HG03520 (cell line): Measurements from ENCODE around the gene PLEKHA7.

Experiments used
- ATAC-seq: cut with Tn5 transposase; IDR thresholded peaks from one replicate; pipeline ENCODE4 v1.9.1; 2021; ENCODE audit warnings: mild to moderate bottlenecking, moderate library complexity; ENCODE audit not compliant: unreplicated experiment

PLEKHA7 gene

DNA sequence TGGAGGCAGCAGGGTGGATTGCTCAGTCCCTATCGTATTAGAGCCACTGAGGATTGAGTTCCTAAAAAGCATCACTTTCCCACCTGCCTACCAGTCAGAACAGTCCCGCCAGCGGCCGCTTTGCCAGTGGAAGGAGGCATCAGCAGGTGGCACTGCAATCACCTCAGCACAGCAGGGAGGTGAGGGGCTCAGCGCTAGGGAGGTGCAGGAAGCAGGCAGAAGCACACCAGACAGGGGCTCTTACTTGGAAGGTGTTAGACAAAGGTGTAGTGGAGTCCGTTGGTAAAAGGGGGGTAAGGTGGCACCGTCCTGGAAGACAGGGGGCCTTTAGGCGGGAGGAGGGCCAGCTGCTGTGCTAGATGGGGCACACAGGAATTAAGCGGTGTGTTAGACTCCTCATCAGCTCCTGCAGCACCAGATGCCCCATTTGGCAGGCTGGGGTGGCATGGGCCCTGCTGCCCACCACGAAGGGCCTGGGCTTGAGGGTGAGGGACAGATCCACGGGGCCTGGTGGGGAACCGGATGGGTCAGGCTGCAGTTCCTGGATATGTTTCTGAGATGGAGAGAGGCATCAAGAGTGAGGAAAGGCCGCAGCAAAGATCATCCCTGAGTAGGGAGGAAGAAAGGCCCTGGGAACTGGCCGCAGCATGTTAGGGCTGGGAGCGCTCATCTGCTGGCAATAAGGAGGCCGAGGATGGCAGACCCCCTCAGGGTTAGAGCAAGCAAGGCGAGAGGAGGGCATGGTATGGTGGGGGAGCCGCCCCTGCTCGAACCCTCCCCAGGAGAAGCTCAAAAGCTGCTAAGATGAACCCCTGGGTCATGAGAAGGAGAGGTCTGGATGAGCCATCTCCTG lies 233.3 kb downstream of the PLEKHA7 start:
- ATAC-seq: no peak

DNA sequence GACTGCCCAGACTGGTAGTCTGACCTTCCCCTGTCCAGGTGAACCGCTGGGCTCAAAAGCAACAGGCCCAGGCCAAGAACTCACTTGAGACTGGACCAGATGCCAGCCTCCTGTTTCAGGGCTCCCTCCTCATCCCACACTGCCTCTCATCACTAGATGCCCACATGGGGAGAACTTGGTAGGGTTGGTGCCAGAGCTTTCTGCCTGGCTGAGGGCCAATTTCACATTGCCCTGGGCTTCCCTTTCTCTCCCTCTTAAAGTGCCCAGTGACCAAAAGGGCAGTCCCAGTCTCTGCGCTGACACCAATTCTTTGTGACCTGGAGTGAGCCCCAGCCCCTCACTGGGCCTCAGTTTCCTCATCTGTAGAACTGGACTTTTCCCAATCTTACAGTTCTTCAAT lies 234.1 kb downstream of the PLEKHA7 start:
- no peak for ATAC-seq

DNA sequence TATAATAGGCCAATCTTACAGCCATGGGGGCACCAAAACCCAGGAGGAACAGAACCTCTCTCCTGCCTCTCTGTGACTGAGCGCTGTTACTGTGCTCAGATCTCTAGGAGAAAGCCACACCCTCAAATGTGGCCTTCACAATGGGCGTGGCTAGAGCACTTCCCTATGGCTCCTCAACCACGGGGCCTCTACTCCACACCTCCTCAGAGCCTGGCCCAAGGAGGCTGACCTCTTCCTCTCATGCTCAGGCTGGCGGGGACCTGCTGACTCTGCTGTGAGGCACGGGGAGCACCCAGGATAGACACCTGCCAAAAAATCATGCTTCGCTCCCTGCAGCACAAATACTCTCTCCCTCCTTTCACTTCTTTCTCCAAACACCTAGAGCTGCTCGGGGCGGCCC lies 234.8 kb downstream of the PLEKHA7 start:
- no peak for ATAC-seq

DNA sequence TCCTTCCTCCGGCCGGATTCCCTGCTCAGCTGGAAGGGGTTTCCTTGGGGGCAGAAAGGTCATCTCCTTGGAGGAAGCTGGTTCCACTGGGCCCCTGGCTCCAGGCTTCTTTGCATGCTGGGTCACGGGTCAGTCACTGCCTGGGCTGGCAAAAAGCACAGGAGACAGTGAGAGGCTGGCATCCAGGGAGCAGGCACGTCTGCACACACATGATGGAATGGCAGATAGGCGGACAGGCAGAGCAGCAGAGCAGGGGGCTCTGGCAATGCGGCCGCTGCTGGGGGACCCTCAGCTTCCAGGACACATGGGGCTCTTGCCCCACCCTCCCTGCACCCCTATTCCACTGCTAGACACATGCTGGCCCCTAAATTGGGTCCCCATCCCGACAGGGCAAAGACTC lies 235.3 kb downstream of the PLEKHA7 start:
- ATAC-seq: no peak

DNA sequence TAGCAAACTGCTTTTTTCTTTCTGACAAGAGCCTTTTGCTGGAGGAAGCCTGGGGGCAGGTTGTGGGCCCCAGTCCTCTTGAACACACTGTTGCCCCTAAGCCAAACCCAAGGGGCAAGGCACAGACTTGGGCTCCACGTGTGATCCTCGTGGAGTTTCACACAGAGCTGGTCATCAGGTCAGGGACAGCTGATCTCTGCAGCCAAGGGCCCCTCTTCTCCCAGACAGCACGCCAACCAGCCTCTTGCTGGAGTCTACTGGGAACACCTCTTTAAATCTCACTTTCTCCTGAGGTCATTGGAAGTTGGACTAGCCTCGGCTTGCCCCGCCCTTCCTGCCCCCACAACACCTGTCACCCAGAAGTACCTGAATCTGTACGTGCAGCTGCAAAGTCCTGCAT lies 235.9 kb downstream of the PLEKHA7 start:
- ATAC-seq: no peak

DNA sequence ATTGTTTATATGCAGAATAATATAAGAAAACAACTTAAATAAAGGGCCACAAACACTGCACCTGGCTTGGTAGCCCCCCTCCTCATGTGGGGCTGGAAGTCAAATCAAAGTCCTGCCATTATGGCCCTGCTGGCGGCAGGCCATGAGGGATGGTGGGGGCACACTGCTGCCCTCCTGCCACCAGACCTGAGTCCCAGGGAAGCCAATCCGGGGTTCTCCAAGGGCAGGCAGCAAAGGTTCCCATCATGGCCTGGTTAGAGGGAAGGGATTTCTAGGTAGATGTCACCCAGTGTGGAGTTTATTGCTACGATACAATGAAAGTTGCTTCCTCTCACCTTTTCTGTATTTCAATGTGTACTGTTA lies 236.6 kb downstream of the PLEKHA7 start:
- no peak for ATAC-seq

DNA sequence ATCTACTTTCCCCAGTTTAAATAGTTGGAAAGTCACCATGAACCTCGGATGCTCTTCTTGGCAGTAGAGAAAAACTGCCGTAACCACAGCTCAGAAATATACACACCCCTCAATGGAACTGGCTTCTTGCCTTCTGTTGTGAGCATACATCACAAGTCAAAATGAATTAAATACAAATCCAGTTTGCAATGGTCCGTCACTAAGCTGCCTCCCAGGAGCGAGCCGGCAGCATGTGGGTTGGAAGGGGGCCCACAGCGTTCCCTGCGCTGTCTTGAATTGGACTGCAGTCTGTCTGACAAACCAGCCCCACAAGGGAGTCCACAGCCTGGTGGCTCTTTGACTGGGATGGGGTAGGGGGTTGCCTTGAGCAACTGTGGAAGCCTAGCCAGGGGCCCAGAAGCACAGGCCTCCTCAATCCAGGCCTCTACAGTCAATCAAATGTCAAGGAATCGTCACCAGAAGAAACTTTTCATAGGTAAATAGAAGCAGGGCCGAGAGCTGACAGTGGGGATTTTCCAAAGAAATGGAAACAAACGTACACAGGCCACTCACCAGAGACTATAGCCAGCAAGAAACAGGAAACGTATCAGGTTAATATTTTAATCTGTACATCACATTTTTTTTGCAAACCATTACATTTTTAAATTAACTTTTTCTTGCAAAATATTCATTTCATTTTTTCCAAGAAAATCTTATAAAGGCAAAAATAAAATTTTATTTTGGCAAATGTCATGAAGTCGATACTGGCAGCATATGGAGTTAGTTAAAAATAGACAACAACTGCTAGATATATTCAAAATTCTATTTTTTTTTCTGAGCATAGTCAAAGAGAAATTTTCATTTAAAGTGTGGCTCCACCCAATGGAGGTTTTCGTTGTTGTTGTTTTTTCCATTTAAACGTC lies 237.3 kb downstream of the PLEKHA7 start:
- ATAC-seq: no peak

DNA sequence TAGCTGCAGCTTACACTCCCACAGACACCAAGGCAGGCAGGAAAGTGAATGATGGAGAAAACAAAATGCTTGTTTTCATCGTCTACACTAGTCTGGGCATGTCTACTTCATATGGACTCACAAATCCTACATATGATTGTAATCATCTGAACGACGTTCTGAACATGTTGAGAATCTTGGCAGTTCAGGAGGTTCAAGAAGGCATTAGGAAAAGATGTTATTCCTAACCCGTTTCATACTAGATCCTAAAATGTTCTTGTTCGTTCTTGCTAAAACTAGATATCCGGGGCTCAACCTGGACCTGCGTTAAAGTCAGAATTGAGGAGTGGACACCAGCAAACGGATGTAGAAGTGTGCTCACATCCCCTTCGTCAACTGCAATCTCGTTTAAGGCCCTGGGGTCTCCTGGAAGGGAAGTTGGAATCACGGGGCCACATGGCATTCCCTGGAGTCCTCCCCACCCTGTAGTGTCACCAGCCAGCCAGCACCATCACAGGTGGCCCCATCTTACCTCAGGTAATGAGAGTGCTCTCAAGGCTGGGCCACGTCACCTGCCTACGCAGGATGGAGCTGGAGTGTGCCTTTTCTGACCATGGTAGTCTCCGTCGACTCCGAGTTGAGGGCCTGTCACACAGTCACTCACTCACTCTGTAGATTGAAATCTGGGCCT lies 238.5 kb downstream of the PLEKHA7 start:
- ATAC-seq: no peak

DNA sequence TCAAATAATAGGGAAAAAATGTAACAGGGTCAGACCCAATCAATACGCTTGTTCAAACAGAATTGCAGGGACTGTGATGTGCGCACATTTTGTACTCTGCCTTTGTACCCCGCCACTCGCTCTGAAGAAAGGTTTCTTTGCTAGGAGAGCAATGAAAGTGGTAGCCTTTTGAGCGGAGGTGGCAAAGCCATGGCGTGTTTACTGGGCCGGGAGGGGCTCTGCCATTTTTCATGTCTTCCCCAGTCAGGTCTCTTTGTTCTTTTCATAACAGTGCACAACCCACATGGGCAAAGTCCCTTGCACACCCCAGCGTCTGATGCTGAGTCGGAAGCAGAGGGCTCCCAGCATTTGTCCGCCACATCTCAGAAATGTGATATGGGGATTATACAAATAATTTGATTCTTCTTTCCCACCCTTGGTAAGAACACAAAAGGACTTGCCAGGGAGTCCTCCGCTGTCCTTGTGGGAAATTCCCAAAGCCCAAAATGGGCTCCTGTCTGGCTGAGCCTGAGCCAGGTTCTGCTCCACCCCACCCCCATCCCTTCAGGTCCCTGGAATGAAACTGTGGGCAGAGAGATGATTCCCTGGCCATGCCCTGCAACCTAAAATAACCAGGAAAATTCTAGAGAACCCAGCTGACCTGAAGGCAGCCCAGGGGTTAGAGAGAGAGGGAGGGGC lies 239.1 kb downstream of the PLEKHA7 start:
- ATAC-seq: no peak

DNA sequence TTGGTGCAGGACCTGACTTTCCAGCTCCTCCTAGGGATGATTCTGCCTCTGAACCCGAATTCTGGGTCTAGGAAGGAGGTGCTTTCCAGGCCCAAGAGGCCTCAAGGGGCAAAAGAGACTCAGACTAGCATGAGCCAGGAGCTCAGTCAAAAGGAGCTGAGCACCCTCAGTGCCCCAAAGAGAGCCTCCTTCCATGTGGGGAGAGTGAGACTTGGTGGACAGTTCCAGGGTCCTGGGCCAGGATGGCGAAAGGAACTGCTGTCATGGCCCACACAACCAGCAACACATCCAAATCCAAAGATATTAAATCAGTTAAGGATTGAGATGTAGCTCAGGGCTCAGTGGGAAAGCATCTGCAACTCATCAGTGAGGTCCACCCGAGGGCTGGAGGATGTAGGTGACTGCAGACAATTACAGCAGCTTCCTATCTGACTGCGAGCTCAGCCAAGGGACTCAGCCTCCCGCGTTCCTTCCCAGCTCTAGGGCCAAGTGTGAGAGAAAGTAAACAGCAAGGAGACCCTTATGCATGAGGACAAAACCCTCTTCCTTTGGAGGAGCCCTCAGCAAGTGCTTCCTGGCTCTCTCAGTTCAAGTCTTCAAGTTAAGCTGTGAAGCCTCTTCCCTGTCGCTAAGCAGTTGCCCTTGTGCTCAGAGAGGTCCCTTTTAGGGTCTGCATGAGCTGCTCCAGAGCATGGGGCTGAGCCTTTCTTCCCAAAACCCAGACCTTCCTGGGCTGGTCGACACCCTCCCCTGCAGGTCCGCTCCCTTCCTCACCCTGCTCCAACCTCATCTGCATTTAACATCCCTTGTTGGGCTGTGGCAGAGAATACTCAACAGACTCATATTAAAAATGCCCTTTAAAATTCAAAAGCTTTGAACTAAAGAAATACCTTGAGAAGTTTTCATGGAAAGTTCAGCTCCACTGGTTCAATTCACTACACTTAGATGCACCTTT lies 240.0 kb downstream of the PLEKHA7 start:
- ATAC-seq: no peak

DNA sequence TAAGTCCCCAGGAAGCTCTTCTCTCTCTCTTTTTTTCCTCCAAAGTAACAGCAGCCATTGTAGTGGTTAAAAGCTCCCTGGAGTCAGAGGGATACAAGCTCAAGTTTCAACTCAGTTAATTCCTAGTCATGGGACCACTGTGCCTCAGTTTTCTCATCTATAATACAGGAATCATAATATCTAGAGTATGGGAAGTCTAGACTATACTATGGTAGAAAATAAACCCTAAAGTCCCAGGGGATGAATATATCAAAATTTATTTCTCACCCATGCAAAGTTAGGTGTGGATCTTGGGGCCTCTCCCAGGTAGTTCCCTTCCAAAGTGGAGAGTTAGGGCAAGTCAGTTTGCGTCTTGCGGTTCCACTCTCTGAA lies 242.1 kb downstream of the PLEKHA7 start:
- ATAC-seq: no peak

DNA sequence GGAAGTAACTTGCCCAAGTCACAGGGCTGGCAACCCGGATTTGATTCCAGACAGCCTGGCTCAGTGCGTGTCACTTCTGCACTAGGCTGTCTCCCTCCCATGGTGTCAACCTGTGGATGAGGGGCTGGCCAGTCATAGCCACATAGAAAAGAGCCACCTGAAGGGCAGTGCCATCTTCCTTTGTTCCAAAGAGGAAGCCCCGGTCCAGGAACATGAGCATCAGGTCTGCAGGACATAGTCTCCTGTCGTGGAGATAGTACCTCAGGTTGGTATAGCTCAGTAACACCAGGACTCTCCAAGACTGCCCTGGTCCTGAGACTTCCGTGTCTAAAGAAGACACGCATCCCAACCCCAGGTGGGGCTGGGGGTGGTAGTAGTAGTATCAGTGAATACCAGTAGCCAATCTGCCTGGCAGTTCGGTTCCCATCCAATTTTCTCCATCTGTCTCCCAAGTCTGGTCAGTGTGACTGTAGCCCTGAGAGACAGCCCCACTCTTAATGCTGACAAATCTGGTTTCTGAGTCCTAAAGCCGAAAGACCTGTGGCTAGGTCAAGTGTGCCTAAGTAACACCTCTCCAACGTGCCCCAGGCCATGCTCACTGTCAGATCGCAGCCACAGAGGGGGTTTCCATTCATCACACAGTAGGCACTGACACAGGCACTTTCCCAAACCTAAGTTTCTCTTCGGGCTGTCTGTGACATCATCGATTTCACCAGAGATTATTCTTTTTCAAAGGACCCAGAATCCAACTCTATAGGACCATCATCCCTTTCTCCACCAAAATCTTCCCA lies 242.7 kb downstream of the PLEKHA7 start:
- ATAC-seq: no peak

DNA sequence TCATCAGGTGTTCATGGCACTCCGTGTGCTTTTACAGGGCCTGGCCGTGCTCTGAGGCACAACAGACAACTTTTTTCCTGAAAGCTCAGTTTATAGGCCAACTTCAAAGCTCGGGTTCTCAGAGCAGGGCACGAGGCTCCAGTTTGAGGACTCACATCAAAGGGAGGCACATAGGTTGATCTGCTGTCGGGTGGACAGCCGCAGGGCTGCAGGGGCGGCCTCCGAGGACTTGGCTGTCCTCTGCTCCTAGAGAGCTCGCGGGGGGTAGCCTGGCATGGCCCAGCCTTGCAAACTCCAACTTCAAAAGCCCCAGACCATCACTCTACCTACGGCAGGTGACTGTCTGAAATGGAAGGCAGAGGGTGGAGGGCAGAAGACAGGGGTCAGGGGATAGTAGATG lies 244.2 kb downstream of the PLEKHA7 start:
- ATAC-seq: no peak

DNA sequence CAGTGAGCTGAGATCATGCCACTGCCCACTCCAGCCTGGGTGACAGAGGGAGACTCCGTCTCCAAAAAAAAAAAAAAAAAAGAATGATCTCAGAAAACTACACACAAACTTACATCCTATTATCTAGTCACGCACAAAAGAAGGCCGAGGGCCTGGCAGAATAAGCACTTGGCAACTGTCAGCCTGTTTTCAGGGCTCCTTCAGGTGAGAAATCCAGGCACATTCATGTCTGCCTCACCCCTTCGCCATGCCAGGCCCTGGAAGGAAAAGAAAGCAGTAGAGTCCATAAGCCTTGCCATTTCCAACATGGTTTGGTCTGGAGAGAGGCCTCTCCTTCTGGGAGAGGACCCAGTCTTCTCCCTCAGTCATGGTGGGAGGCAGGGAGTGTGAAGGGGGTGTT lies 244.8 kb downstream of the PLEKHA7 start:
- no peak for ATAC-seq

DNA sequence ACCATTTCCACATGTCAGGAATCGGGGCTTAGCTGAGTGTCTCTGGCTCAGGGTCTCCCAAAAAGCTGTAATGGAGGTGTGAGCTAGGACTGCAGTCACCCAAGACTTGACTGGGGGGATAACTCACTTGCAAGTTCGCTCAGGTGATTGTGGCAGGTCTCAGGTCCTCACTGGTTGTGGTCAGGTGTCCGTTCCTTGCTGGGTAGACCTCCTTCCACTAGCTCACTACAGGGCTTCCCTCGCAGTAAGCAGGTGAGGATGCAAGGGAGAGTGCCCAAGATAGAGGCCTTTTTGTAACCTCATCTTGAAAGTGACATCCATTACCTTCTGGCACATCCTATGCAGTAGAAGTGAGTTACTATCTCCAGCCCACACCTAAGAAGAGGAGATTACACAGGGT lies 246.3 kb downstream of the PLEKHA7 start:
- no peak for ATAC-seq

DNA sequence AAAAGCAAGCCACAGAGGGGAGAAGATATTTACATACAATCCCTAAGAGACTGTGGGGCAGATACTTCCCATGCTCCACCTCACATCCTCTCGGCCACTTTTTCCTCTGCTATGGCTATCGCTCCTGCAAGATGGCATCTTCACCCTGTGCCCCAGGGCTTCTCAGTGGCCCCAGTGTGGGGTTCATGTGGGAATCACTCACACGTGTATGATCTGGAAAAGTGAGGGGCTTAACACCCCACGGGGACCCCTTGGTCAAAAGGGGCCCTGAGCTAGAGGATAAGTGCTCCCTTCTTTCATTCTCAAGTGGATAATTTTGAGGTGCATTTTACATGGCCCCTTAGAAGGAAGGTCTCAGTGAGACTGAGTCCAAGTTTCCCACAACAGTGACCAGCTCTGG lies 247.1 kb downstream of the PLEKHA7 start:
- no peak for ATAC-seq

DNA sequence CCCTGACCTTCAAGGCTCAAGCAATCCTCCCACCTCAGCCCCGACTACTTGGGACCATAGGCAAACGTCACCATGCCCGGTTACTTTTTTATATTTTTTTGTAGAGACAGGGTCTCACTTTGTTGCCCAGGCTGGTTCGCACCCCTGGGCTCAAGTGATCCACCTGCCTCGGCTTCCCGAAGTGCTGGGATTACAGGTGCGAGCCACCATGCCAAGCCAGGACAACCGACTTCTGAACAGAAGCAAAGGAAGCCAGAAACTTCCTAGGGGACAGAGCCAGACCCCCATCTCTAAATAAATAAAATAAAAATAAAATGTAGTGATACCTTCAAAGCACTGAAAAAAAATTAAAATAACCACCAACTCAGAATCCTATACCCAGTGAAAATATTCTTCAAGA lies 249.3 kb downstream of the PLEKHA7 start:
- ATAC-seq: no peak

DNA sequence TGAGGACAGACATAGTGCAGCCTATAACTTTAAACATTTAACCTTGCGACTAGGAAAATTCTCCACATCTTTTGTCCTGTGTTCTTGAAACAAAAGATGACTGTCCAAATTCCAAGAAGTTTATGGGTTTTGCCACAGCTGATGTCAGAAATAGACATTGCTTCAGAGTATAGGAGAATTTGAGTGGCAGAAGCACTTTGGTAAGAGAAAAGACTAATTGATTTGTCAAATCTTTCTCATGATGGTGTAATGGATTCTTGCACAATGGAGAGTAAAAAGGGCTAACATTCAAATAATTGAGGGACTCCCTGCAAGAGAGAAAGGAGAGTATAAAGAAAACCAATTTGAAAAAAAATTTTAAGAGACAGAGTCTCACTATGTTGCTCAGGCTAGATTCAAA lies 250.5 kb downstream of the PLEKHA7 start:
- ATAC-seq: no peak

DNA sequence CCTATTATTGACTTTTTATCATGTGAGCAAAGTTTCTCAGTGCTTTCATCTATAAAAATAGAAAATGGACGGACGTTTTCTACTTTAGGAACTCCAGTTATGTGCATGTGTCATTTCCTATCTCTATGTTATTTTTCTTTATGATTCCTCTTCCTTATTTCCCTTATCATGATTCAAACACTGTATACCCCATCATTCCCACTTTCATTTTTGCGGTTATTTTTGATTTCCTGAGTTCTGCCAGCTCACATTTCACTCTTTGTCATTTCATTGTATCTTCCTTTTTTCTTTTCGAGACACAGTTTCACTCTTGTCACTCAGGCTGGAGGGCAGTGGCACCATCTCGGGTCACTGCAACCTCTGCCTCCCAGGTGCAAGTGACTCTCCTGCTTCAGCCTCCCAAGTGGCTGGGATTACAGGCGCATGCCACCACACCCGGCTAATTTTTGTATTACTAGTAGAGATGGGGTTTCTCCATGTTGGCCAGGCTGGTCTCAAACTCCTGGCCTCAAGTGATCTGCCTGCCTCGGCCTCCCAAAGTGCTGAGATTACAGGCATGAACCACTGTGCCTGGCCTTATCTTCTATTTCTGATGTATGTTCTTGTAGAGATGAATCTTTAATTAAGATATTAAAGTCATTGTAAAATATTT lies 254.2 kb downstream of the PLEKHA7 start:
- no peak for ATAC-seq
